GM10266 (cell line): ENCODE measurements around the gene TXNRD2.
A peak's percentile ranks its signal among the peaks of the same experiment; 100 is the strongest.

ENCODE experiments used
- DNase-seq: peaks from one replicate; pipeline ENCODE4 v3.0.0; 2012; ENCODE audit errors: extremely low spot score
- CTCF ChIP-seq: IDR thresholded peaks from 2 replicates; pipeline ENCODE4 v1.5.1; 2012; ENCODE audit warnings: mild to moderate bottlenecking, low read depth; ENCODE audit not compliant: control insufficient read depth, insufficient read depth; ENCODE audit errors: missing control alignments

The TXNRD2 gene

GRCh38 chr22:19978748-19979147 lies 37.1 kb upstream of the TXNRD2 start:
- DNase-seq, result no peak
- TF ChIP-seq CTCF, result no peak

- DNase-seq, result no peak
- no peak for TF ChIP-seq CTCF
These were observed 36.0 kb upstream of the TXNRD2 start for GRCh38 chr22:19977296-19978243.

GRCh38 chr22:19976671-19977070 lies 35.1 kb upstream of the TXNRD2 start:
- TF ChIP-seq CTCF, result no peak
- no peak for DNase-seq

- TF ChIP-seq CTCF, result no peak
- DNase-seq, result no peak
These were observed 34.1 kb upstream of the TXNRD2 start for GRCh38 chr22:19975707-19976035.

GRCh38 chr22:19974935-19975706 lies 33.5 kb upstream of the TXNRD2 start:
- no peak for TF ChIP-seq CTCF
- DNase-seq, result no peak

GRCh38 chr22:19974268-19974861 lies 32.7 kb upstream of the TXNRD2 start:
- peak; percentile 83 for DNase-seq
- TF ChIP-seq CTCF, result no peak
